ENCODE measurements around the gene S100A16. TPM values are rescaled to one million over a fixed set of nuclear protein-coding genes. Genes with fewer than 3 reads are reported as not detected.

The S100A16 gene
- total and polyA plus RNA-seq, 2 donors (not counting 1 experiment from before 2014, with no cell fraction given), result 121 to 182 TPM

- no peaks in the 10 kb centered on the region for H3K27me3 ChIP-seq (ENCODE audit: control insufficient read depth, insufficient read depth, low read length)
- H3K79me2 ChIP-seq (ENCODE audit: control insufficient read depth, insufficient read depth, low read length), result peaks cover 34% of the 10 kb centered on the region
- H3K4me1 ChIP-seq (ENCODE audit: control insufficient read depth, extremely low read depth, insufficient read depth, low read length), result peaks cover 15% of the 10 kb centered on the region
- H3K4me2 ChIP-seq (ENCODE audit: extremely low read depth, insufficient read depth, low read length), result no peak overlapping the region
- H2AFZ ChIP-seq (ENCODE audit: low read length), result no peak overlapping the region
- H3K9ac ChIP-seq (ENCODE audit: insufficient read depth, low read length), result no peak overlapping the region
- H4K20me1 ChIP-seq (ENCODE audit: control insufficient read depth, extremely low read depth, insufficient read depth, low read length), result no peaks in the 10 kb centered on the region
- no peak for DNase-seq (ENCODE audit: low read depth in 2 of 2)
- H3K4me3 ChIP-seq (replicated peaks in 1 of 4; ENCODE audit: control extremely low read depth in 1 of 4, insufficient read depth in 1 of 4, low read depth in 3 of 4, low read length in 4 of 4), result no peak overlapping the region
- no peak overlapping the region for H3K27ac ChIP-seq (ENCODE audit: insufficient read depth, low read length)
- no peak for TF ChIP-seq EZH2 (IDR thresholded peaks at IDR 0.05; ENCODE audit: low read length, missing control alignments)
- TF ChIP-seq, protein P1, sequence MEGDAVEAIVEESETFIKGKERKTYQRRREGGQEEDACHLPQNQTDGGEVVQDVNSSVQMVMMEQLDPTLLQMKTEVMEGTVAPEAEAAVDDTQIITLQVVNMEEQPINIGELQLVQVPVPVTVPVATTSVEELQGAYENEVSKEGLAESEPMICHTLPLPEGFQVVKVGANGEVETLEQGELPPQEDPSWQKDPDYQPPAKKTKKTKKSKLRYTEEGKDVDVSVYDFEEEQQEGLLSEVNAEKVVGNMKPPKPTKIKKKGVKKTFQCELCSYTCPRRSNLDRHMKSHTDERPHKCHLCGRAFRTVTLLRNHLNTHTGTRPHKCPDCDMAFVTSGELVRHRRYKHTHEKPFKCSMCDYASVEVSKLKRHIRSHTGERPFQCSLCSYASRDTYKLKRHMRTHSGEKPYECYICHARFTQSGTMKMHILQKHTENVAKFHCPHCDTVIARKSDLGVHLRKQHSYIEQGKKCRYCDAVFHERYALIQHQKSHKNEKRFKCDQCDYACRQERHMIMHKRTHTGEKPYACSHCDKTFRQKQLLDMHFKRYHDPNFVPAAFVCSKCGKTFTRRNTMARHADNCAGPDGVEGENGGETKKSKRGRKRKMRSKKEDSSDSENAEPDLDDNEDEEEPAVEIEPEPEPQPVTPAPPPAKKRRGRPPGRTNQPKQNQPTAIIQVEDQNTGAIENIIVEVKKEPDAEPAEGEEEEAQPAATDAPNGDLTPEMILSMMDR (conservative IDR thresholded peaks at IDR 0.05 in 1 of 2, IDR thresholded peaks at IDR 0.05 in 1 of 2; ENCODE audit: low read depth in 1 of 2, low read length in 2 of 2), result no peak
- H3K9me3 ChIP-seq (ENCODE audit: control insufficient read depth, insufficient read depth, low read depth, low read length), result no peaks in the 10 kb centered on the region
- peaks cover 3% of the 10 kb centered on the region for H3K36me3 ChIP-seq (ENCODE audit: control insufficient read depth, insufficient read depth, low read length)
Observed at GRCh38 chr1:153614906-153615305, 2.0 kb upstream of the S100A16 start.

- H3K9ac ChIP-seq (ENCODE audit: insufficient read depth, low read length), result no peak overlapping the region
Observed at GRCh38 chr1:153614189-153614900, 1.4 kb upstream of the S100A16 start.

DNA sequence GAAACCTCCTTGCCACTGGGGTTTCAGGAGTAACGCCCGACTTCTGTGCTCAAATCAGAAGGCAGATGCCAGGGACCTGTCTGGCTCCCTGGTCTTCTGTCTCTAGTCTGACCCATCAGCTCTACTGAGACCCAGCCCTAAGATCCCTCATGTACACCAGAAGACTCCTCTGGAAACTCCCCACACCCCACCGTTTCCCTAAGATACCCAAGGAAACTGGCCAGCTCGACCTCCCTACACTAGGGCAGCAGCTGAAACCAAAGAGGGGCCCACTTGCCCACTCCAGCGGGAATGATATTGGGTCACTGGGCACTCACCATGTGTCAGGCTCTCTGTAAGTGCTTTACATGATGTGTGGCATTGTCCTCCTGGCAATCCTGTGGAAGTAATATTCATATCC lies 469 bp upstream of the S100A16 start:
- Histone ChIP-seq H3K27ac (ENCODE audit: insufficient read depth, low read length) (no peak overlapping the region), H3K27me3 (ENCODE audit: control insufficient read depth, insufficient read depth, low read length) (no peaks in the 10 kb centered on the region), H3K4me1 (ENCODE audit: control insufficient read depth, extremely low read depth, insufficient read depth, low read length) (peaks cover 21% of the 10 kb centered on the region), H3K4me3 (replicated peaks in 1 of 4; ENCODE audit: control extremely low read depth in 1 of 4, insufficient read depth in 1 of 4, low read depth in 3 of 4, low read length in 4 of 4) (peak overlapping the region in 3 of 4 experiments; percentile 87 to 92 (median 88)), H3K36me3 (ENCODE audit: control insufficient read depth, insufficient read depth, low read length) (peaks cover under 1% of the 10 kb centered on the region), H3K9ac (ENCODE audit: insufficient read depth, low read length) (peak overlapping the region; percentile 4), H3K9me3 (ENCODE audit: control insufficient read depth, insufficient read depth, low read depth, low read length) (no peaks in the 10 kb centered on the region), H3K79me2 (ENCODE audit: control insufficient read depth, insufficient read depth, low read length) (peaks cover 49% of the 10 kb centered on the region), H4K20me1 (ENCODE audit: control insufficient read depth, extremely low read depth, insufficient read depth, low read length) (no peaks in the 10 kb centered on the region), H2AFZ (ENCODE audit: low read length) (no peak overlapping the region), H3K4me2 (ENCODE audit: extremely low read depth, insufficient read depth, low read length) (peak overlapping the region; percentile 60)
- no peak for TF ChIP-seq EZH2 (IDR thresholded peaks at IDR 0.05; ENCODE audit: low read length, missing control alignments)
- TF ChIP-seq, protein P1 (conservative IDR thresholded peaks at IDR 0.05 in 1 of 2, IDR thresholded peaks at IDR 0.05 in 1 of 2; ENCODE audit: low read depth in 1 of 2, low read length in 2 of 2), result no peak
- no peak for DNase-seq (ENCODE audit: low read depth in 2 of 2)

More at GRCh38 chr1:153614189-153614900, 1.4 kb upstream of the S100A16 start:
- no peak overlapping the region for H3K4me2 ChIP-seq (ENCODE audit: extremely low read depth, insufficient read depth, low read length)
- no peaks in the 10 kb centered on the region for H3K27me3 ChIP-seq (ENCODE audit: control insufficient read depth, insufficient read depth, low read length)
- no peak overlapping the region for H3K27ac ChIP-seq (ENCODE audit: insufficient read depth, low read length)
- DNase-seq (ENCODE audit: low read depth in 2 of 2), result no peak
- peaks cover 39% of the 10 kb centered on the region for H3K79me2 ChIP-seq (ENCODE audit: control insufficient read depth, insufficient read depth, low read length)
- peaks cover 18% of the 10 kb centered on the region for H3K4me1 ChIP-seq (ENCODE audit: control insufficient read depth, extremely low read depth, insufficient read depth, low read length)
- TF ChIP-seq, protein P1 (conservative IDR thresholded peaks at IDR 0.05 in 1 of 2, IDR thresholded peaks at IDR 0.05 in 1 of 2; ENCODE audit: low read depth in 1 of 2, low read length in 2 of 2), result peak; percentile 14 to 17
- no peak for TF ChIP-seq EZH2 (IDR thresholded peaks at IDR 0.05; ENCODE audit: low read length, missing control alignments)
- peaks cover 3% of the 10 kb centered on the region for H3K36me3 ChIP-seq (ENCODE audit: control insufficient read depth, insufficient read depth, low read length)
- H3K9me3 ChIP-seq (ENCODE audit: control insufficient read depth, insufficient read depth, low read depth, low read length), result no peaks in the 10 kb centered on the region
- no peaks in the 10 kb centered on the region for H4K20me1 ChIP-seq (ENCODE audit: control insufficient read depth, extremely low read depth, insufficient read depth, low read length)
- no peak overlapping the region for H3K4me3 ChIP-seq (replicated peaks in 1 of 4; ENCODE audit: control extremely low read depth in 1 of 4, insufficient read depth in 1 of 4, low read depth in 3 of 4, low read length in 4 of 4)
- no peak overlapping the region for H2AFZ ChIP-seq (ENCODE audit: low read length)
